Measurements from ENCODE around the gene CCNI2.
"Not testable (repeated sequence)": the region's sequence is repeated elsewhere in the genome, so short reads cannot be mapped to it uniquely, and the experiment has no call there.

Gene CCNI2

GRCh38 chr5:132781029-132781428 lies 33.8 kb downstream of the CCNI2 start:
- no peak for DNase-seq (ENCODE audit: low read depth)

GRCh38 chr5:132782101-132782500 lies 34.9 kb downstream of the CCNI2 start:
- DNase-seq (ENCODE audit: low read depth), result no peak

- no peak for DNase-seq (ENCODE audit: low read depth)
These were observed 38.1 kb downstream of the CCNI2 start for GRCh38 chr5:132785365-132785764.

- DNase-seq (ENCODE audit: low read depth), result no peak
These were observed 38.6 kb downstream of the CCNI2 start for GRCh38 chr5:132785864-132786263.

- DNase-seq (ENCODE audit: low read depth), result no peak
These were observed 39.9 kb downstream of the CCNI2 start for GRCh38 chr5:132787076-132787475.

- no peak for DNase-seq (ENCODE audit: low read depth)
These were observed 41.3 kb downstream of the CCNI2 start for GRCh38 chr5:132788508-132788907.

GRCh38 chr5:132788990-132789886 lies 42.0 kb downstream of the CCNI2 start:
- no peak for DNase-seq (ENCODE audit: low read depth)

GRCh38 chr5:132790201-132790865 lies 43.1 kb downstream of the CCNI2 start:
- DNase-seq (ENCODE audit: low read depth), result no peak

GRCh38 chr5:132791026-132791425 lies 43.8 kb downstream of the CCNI2 start:
- no peak for DNase-seq (ENCODE audit: low read depth)

GRCh38 chr5:132797651-132798050 lies 50.4 kb downstream of the CCNI2 start:
- DNase-seq (ENCODE audit: low read depth), result no peak

- DNase-seq (ENCODE audit: low read depth), result no peak
These were observed 52.2 kb downstream of the CCNI2 start for GRCh38 chr5:132799392-132799791.

GRCh38 chr5:132800545-132800944 lies 53.3 kb downstream of the CCNI2 start:
- DNase-seq (ENCODE audit: low read depth), result no peak

- DNase-seq (ENCODE audit: low read depth), result no peak
These were observed 54.9 kb downstream of the CCNI2 start for GRCh38 chr5:132802044-132802684.

GRCh38 chr5:132802685-132803066 lies 55.5 kb downstream of the CCNI2 start:
- not testable (repeated sequence) for DNase-seq (ENCODE audit: low read depth)
